Posterior cingulate gyrus (tissue), 11 donors: ENCODE data around the gene DLG2.
A peak's percentile ranks its signal among the peaks of the same experiment; 100 is the strongest.
"Not testable (repeated sequence)": the region's sequence is repeated elsewhere in the genome, so short reads cannot be mapped to it uniquely, and the experiment has no call there.

Experiments used
- DNase-seq, 10 donors: peaks; one replicate each; pipeline versions ENCODE4 v3.0.0 to v3.0.0-alpha.2; 2020 to 2021; ENCODE audit warnings: mixed read lengths in 3 of 10
- intact Hi-C: fragments of 100-400 bp; cut with DNase I; formaldehyde crosslinking; loops from one replicate; pipeline ENCODE4 v1.15.1; 2023

The DLG2 gene

GRCh38 chr11:84825106-84825660 lies 802.0 kb downstream of the DLG2 start:
- no peak for DNase-seq
- intact Hi-C loops, result no loop called here

- intact Hi-C loops, result no loop called here
- peak in 2 of 10 donors; percentile 6 to 53 for DNase-seq
Observed at GRCh38 chr11:84824624-84825023, 802.5 kb downstream of the DLG2 start.

- intact Hi-C loops, result no loop called here
- DNase-seq, result no peak
Observed at GRCh38 chr11:84819537-84819936, 807.6 kb downstream of the DLG2 start.

- no peak for DNase-seq
- intact Hi-C loops, result no loop called here
Observed at GRCh38 chr11:84819128-84819527, 808.0 kb downstream of the DLG2 start.

GRCh38 chr11:84817998-84818397 lies 809.1 kb downstream of the DLG2 start:
- intact Hi-C loops, result no loop called here
- DNase-seq, result no peak

GRCh38 chr11:84812471-84812969 lies 814.6 kb downstream of the DLG2 start:
- intact Hi-C loops, result no loop called here
- peak in 1 of 10 donors; percentile 61 for DNase-seq

GRCh38 chr11:84806354-84806753 lies 820.8 kb downstream of the DLG2 start:
- intact Hi-C loops, result no loop called here
- no peak for DNase-seq

- intact Hi-C loops, result no loop called here
- DNase-seq, result no peak
Observed at GRCh38 chr11:84804041-84804440, 823.1 kb downstream of the DLG2 start.

- intact Hi-C loops, result loop anchor here (2.0 kb wide), 1 partner anchor 790 kb away; no protein-coding TSS in a partner anchor
- DNase-seq, result no peak
Observed at GRCh38 chr11:84800755-84801346, 826.3 kb downstream of the DLG2 start.

- no peak for DNase-seq
- intact Hi-C loops, result no loop called here
Observed at GRCh38 chr11:84799112-84799511, 828.0 kb downstream of the DLG2 start.

GRCh38 chr11:84795698-84796097 lies 831.4 kb downstream of the DLG2 start:
- intact Hi-C loops, result no loop called here
- DNase-seq, result peak in 2 of 10 donors; percentile 59 to 73

- DNase-seq, result peak in 2 of 10 donors; percentile 73 to 79
- intact Hi-C loops, result no loop called here
Observed at GRCh38 chr11:84794663-84795443, 832.3 kb downstream of the DLG2 start.

- intact Hi-C loops, result no loop called here
Observed at GRCh38 chr11:84793318-84793717, 833.8 kb downstream of the DLG2 start.

GRCh38 chr11:84790849-84791427 lies 836.2 kb downstream of the DLG2 start:
- DNase-seq, result no peak
- intact Hi-C loops, result no loop called here

More at GRCh38 chr11:84793318-84793717, 833.8 kb downstream of the DLG2 start:
- no peak for DNase-seq

- DNase-seq, result no peak
Observed at GRCh38 chr11:84788220-84788619, 838.9 kb downstream of the DLG2 start.

GRCh38 chr11:84784158-84784557 lies 843.0 kb downstream of the DLG2 start:
- intact Hi-C loops, DNase-seq: not testable (repeated sequence)

More at GRCh38 chr11:84788220-84788619, 838.9 kb downstream of the DLG2 start:
- intact Hi-C loops, result no loop called here

- DNase-seq, result no peak
- intact Hi-C loops, result no loop called here
Observed at GRCh38 chr11:84780689-84781293, 846.4 kb downstream of the DLG2 start.

GRCh38 chr11:84775503-84775902 lies 851.6 kb downstream of the DLG2 start:
- intact Hi-C loops, result no loop called here
- DNase-seq, result no peak

GRCh38 chr11:84763931-84764330 lies 863.2 kb downstream of the DLG2 start:
- intact Hi-C loops, result no loop called here
- DNase-seq, result no peak

GRCh38 chr11:84757711-84758110 lies 869.4 kb downstream of the DLG2 start:
- intact Hi-C loops, result no loop called here
- no peak for DNase-seq

GRCh38 chr11:84751371-84751770 lies 875.8 kb downstream of the DLG2 start:
- intact Hi-C loops, result no loop called here
- no peak for DNase-seq
